A549 (cell line): Measurements from ENCODE around the gene PNMA1. TPM values are rescaled to one million over a fixed set of nuclear protein-coding genes. Genes with fewer than 3 reads are reported as not detected.

Experiments used
- ATAC-seq, 2 experiments: fragments of 200-7000 bp in 1 of 2; fragments of >200 bp in 1 of 2; cut with Nextera tagmentation in 1 of 2; cut with Tn5 transposase in 1 of 2; 3 replicates each; pipeline versions ENCODE4 v1.8.0 to v1.9.1; 2018 to 2020; ENCODE audit warnings: mild to moderate bottlenecking in 1 of 2, moderate library complexity in 1 of 2
- CTCF ChIA-PET: fragments of 300-600 bp; sonication (Branson Sonifier 250); formaldehyde crosslinking; extraction: SDS; loops from one replicate; lab custom pipeline; 2021; ENCODE audit warnings: antibody characterized with exemption, inconsistent platforms; lab: Yijun Ruan, JAX
- POLR2A ChIA-PET: fragments of 350-600 bp; formaldehyde crosslinking; extraction: SDS; loops from one replicate; lab custom pipeline; 2021; ENCODE audit warnings: antibody characterized with exemption, inconsistent platforms; lab: Yijun Ruan, JAX
- DNase-seq, 2 experiments: peaks; one replicate each; pipeline versions ENCODE4 v3.0.0 to v3.0.0-alpha.2; 2011 to 2016; ENCODE audit warnings: low read depth in 1 of 2, low spot score in 1 of 2
- FAIRE-seq: peaks from 2 replicates; lab custom pipeline; 2011; peaks lifted over from hg19 to GRCh38; lab: Jason Lieb, UNC
- H3K27ac ChIP-seq, 2 experiments: fragments of >200 bp; sonication (Bioruptor Twin); formaldehyde crosslinking; 3 replicates each; pipeline ENCODE4 v1.5.1; 2016 to 2017
- H3K4me1 ChIP-seq: fragments of >200 bp; sonication (Bioruptor Twin); formaldehyde crosslinking; 3 replicates; pipeline ENCODE4 v1.6.1; 2016
- H3K4me2 ChIP-seq: fragments of >200 bp; sonication (Bioruptor Twin); formaldehyde crosslinking; 3 replicates; pipeline ENCODE4 v1.6.1; 2016
- H3K4me3 ChIP-seq: fragments of >200 bp; sonication (Bioruptor Twin); formaldehyde crosslinking; 3 replicates; pipeline ENCODE4 v1.5.1; 2016
- H3K9me3 ChIP-seq: fragments of >200 bp; sonication (Bioruptor Twin); formaldehyde crosslinking; 3 replicates; pipeline ENCODE4 v1.6.1; 2016
- ATOH8 ChIP-seq: fragments of 250-450 bp; sonication (Bioruptor Pico); IDR thresholded peaks from 2 replicates; pipeline ENCODE4 v1.5.0; 2020; ENCODE audit warnings: low read depth, mild to moderate bottlenecking, moderate library complexity
- CBX2 ChIP-seq: fragments of 200-600 bp; sonication (generic); IDR thresholded peaks from 2 replicates; pipeline ENCODE4 v1.6.1; 2016; ENCODE audit warnings: low read depth, mild to moderate bottlenecking, borderline replicate concordance
- CHD2 ChIP-seq: fragments of 150-350 bp; IDR thresholded peaks from 2 replicates; pipeline ENCODE4 v1.6.1; 2014; ENCODE audit warnings: low read length; ENCODE audit not compliant: partially characterized antibody
- CTCF ChIP-seq: fragments of >200 bp; sonication (Bioruptor Twin); formaldehyde crosslinking; IDR thresholded peaks from 3 replicates; pipeline ENCODE4 v1.5.1; 2016
- EHF ChIP-seq: fragments of 250-450 bp; sonication (Bioruptor Pico); IDR thresholded peaks from 2 replicates; pipeline ENCODE4 v1.5.0; 2020; ENCODE audit warnings: mild to moderate bottlenecking
- EHMT2 ChIP-seq: fragments of 200-600 bp; sonication (generic); IDR thresholded peaks from 2 replicates; pipeline ENCODE4 v1.6.1; 2016; ENCODE audit warnings: antibody characterized with exemption, low read depth, mild to moderate bottlenecking, moderate library complexity
- ESRRA ChIP-seq: fragments of 150-350 bp; IDR thresholded peaks from 2 replicates; pipeline ENCODE4 v1.6.1; 2014; ENCODE audit warnings: mild to moderate bottlenecking, low read length, borderline replicate concordance
- FOXS1 ChIP-seq: fragments of 250-450 bp; sonication (Bioruptor Pico); IDR thresholded peaks from 2 replicates; pipeline ENCODE4 v1.5.0; 2020; ENCODE audit warnings: mild to moderate bottlenecking, moderate library complexity
- HDAC2 ChIP-seq: fragments of 200-600 bp; sonication (generic); IDR thresholded peaks from 2 replicates; pipeline ENCODE4 v1.6.1; 2016
- HOXA7 ChIP-seq: fragments of 250-450 bp; sonication (Bioruptor Pico); IDR thresholded peaks from 2 replicates; pipeline ENCODE4 v1.5.0; 2020; ENCODE audit warnings: mild to moderate bottlenecking, moderate library complexity
- HOXB13 ChIP-seq: fragments of 250-450 bp; sonication (Bioruptor Pico); IDR thresholded peaks from 2 replicates; pipeline ENCODE4 v1.5.0; 2020; ENCODE audit warnings: low read depth, mild to moderate bottlenecking, moderate library complexity
- JUN ChIP-seq, 2 experiments: fragments of >200 bp; sonication (Bioruptor Twin); formaldehyde crosslinking; IDR thresholded peaks; 2 replicates in 1 of 2; 3 replicates in 1 of 2; pipeline ENCODE4 v1.6.1; 2016 to 2017
- JUNB ChIP-seq: fragments of >200 bp; sonication (Bioruptor Twin); formaldehyde crosslinking; IDR thresholded peaks from 2 replicates; pipeline ENCODE4 v1.6.1; 2016
- MAX ChIP-seq: IDR thresholded peaks from 2 replicates; pipeline ENCODE4 v1.6.1; 2012
- MAZ ChIP-seq: fragments of 150-350 bp; IDR thresholded peaks from 2 replicates; pipeline ENCODE4 v1.6.1; 2014; ENCODE audit warnings: antibody characterized with exemption, low read depth, low read length, borderline replicate concordance
- NFE2L2 ChIP-seq: fragments of 150-350 bp; conservative IDR thresholded peaks from 2 replicates; pipeline ENCODE4 v1.6.1; 2014; ENCODE audit warnings: low read length
- NR3C1 ChIP-seq: fragments of >200 bp; sonication (Bioruptor Twin); formaldehyde crosslinking; IDR thresholded peaks from 3 replicates; pipeline ENCODE4 v1.6.1; 2017
- POLR2AphosphoS2 ChIP-seq: conservative IDR thresholded peaks from 2 replicates; pipeline ENCODE4 v1.6.1; 2012; ENCODE audit warnings: low read length, improper control_type of control experiment, inconsistent platforms
- RNF2 ChIP-seq: fragments of 200-600 bp; sonication (generic); IDR thresholded peaks from 2 replicates; pipeline ENCODE4 v1.6.1; 2016; ENCODE audit warnings: low read depth, mild to moderate bottlenecking, antibody characterized with exemption, moderate library complexity, borderline replicate concordance
- SREBF2 ChIP-seq: fragments of 450-650 bp; IDR thresholded peaks from 2 replicates; pipeline ENCODE4 v1.6.1; 2014; ENCODE audit warnings: mild to moderate bottlenecking, moderate library complexity
- TP53 ChIP-seq: fragments of 250-450 bp; sonication (Bioruptor Pico); IDR thresholded peaks from 2 replicates; pipeline ENCODE4 v1.5.0; 2021; ENCODE audit warnings: mild to moderate bottlenecking, moderate library complexity
- ZC3H11A ChIP-seq: fragments of 450-650 bp; IDR thresholded peaks from 2 replicates; pipeline ENCODE4 v1.6.1; 2014; ENCODE audit warnings: antibody characterized with exemption, mild to moderate bottlenecking
- ZFP36 ChIP-seq: fragments of 450-650 bp; IDR thresholded peaks from 2 replicates; pipeline ENCODE4 v1.6.1; 2014; ENCODE audit warnings: borderline replicate concordance; ENCODE audit not compliant: partially characterized antibody
- ZNF302 ChIP-seq: fragments of 250-450 bp; sonication (Bioruptor Pico); IDR thresholded peaks from 2 replicates; pipeline ENCODE4 v1.9.0; 2021; ENCODE audit warnings: inconsistent platforms, mild to moderate bottlenecking, moderate library complexity
- WGBS: methylation state at CpG from one replicate; pipeline ENCODE4 v1.1.6; 2017; ENCODE audit errors: missing lambda C conversion rate; 5-methylcytosine and 5-hydroxymethylcytosine counted together
- polyA plus RNA-seq, 4 experiments: library from polyadenylated mRNA; depleted of rRNA in 3 of 4; stranded (reverse); fragments of >200 nt; fragmentation: RNase III in 1 of 4; extraction: RNeasy Plus Mini Kit Qiagen cat#74134 plus additional on column Dnase treatment in 1 of 4; gene quantifications; 2 replicates in 3 of 4; 3 replicates in 1 of 4; pipeline ENCODE4 v1.2.3, GENCODE V29; 2011 to 2017

PNMA1 gene
- polyA plus RNA-seq, 2 of the 4 experiments (the other 2 are of a cell fraction): 21.2 to 47.3 TPM

GRCh38 chr14:73680821-73681220 is 33.4 kb downstream of the PNMA1 start:
- ATAC-seq (no peak), DNase-seq (no peak)
- 87% methylated on average over 5 of the region's 5 CpGs for WGBS

GRCh38 chr14:73678698-73679097 is 35.5 kb downstream of the PNMA1 start:
- H3K9me3 ChIP-seq: no peaks in the 10 kb centered on the region
- TF ChIP-seq CHD2: no peak
- no peak for TF ChIP-seq ZC3H11A
- no peak for TF ChIP-seq POLR2AphosphoS2
- no peak for TF ChIP-seq HOXA7 (CRISPR knock-in tag)
- TF ChIP-seq JUNB: no peak
- TF ChIP-seq RNF2: no peak
- no peak for TF ChIP-seq MAX
- TF ChIP-seq HOXB13 (CRISPR knock-in tag): no peak
- no peak for FAIRE-seq
- peaks cover 5% of the 10 kb centered on the region; the same call in 1 of the 3 replicates for H3K4me1 ChIP-seq
- no peak overlapping the region for H3K4me3 ChIP-seq
- no peak for ATAC-seq
- WGBS: 95% methylated on average over 4 of the region's 4 CpGs
- no peak overlapping the region for H3K27ac ChIP-seq
- H3K4me2 ChIP-seq: no peak overlapping the region
- ChIA-PET CTCF (interaction anchor here (0.8 to 2.6 kb wide), 5 partner anchors 14 to 257 kb away, joined by 3 to 5 read pairs (median 3); no protein-coding TSS in a partner anchor), POLR2A (no interaction called here)
- DNase-seq: no peak

More at GRCh38 chr14:73680821-73681220, 33.4 kb downstream of the PNMA1 start:
- Histone ChIP-seq H3K4me1 (no peaks in the 10 kb centered on the region), H3K4me2 (no peak overlapping the region), H3K9me3 (no peaks in the 10 kb centered on the region), H3K4me3 (no peak overlapping the region), H3K27ac (no peak overlapping the region)
- ChIA-PET CTCF (interaction anchor here (1.7 kb wide), 1 partner anchor 49 kb away, joined by 7 read pairs; no protein-coding TSS in a partner anchor), POLR2A (interaction anchor here (0.6 kb wide), 1 partner anchor 110 kb away, joined by 3 read pairs; no protein-coding TSS in a partner anchor)
- FAIRE-seq: no peak
- TF ChIP-seq MAX: no peak
- TF ChIP-seq HDAC2: no peak
- TF ChIP-seq HOXB13 (CRISPR knock-in tag): no peak
- TF ChIP-seq NFE2L2: no peak
- no peak for TF ChIP-seq SREBF2
- no peak for TF ChIP-seq NR3C1
- TF ChIP-seq ATOH8 (CRISPR knock-in tag): no peak
- TF ChIP-seq FOXS1 (CRISPR knock-in tag): no peak
- no peak for TF ChIP-seq EHF (CRISPR knock-in tag)
- TF ChIP-seq CHD2: no peak
- no peak for TF ChIP-seq ESRRA
- no peak for TF ChIP-seq EHMT2
- TF ChIP-seq TP53: no peak
- no peak for TF ChIP-seq CBX2
- TF ChIP-seq ZFP36: no peak
- no peak for TF ChIP-seq CTCF
- TF ChIP-seq MAZ: no peak
- TF ChIP-seq JUN (IDR thresholded peaks at IDR 0.05): no peak
- no peak for TF ChIP-seq ZNF302 (CRISPR knock-in tag)
- TF ChIP-seq POLR2AphosphoS2: no peak
- TF ChIP-seq, all 56 proteins: peak for 0
